ENCODE measurements around the gene ST6GALNAC3. TPM values are rescaled to one million over a fixed set of nuclear protein-coding genes. Genes with fewer than 3 reads are reported as not detected.

The ST6GALNAC3 gene
- total and polyA plus RNA-seq, 2 experiments from 2014 or later: 29.4 to 33.3 TPM

DNA sequence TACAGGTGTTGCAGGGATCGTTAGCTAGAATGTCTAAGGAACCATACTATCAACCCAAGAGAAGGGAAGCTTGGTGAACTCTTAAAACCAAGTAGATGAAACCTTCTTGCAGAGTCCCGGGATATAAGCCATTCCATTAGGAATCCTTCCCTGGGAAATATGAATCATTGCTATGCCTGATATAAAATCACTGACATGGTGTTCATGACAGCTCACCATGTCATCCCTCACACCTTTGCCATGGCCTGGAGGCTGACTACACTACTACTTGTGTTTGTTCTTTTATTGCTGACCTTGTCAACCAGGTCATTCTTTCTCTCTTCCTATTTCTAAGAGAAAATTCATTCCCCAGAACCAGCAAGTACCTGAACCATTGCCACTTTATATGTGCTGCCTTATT is 12.1 kb downstream of the ST6GALNAC3 start:
- Histone ChIP-seq H2AFZ (no peak overlapping the region), H3K36me3 (replicated peaks; ENCODE audit: insufficient read depth, low read depth) (no peaks in the 10 kb centered on the region), H3K27ac (peak overlapping the region; percentile 9), H3K4me1 (ENCODE audit: insufficient read depth) (peaks cover 37% of the 10 kb centered on the region), H3K79me2 (peaks cover 72% of the 10 kb centered on the region), H3K9me2 (replicated peaks; ENCODE audit: insufficient read depth) (no peaks in the 10 kb centered on the region), H3K4me2 (no peak overlapping the region), H3K4me3 (no peak overlapping the region), H4K20me1 (ENCODE audit: insufficient read depth, poor library complexity, severe bottlenecking) (no peaks in the 10 kb centered on the region), H3K27me3 (no peaks in the 10 kb centered on the region), H3K9me3 (ENCODE audit: low read depth) (no peaks in the 10 kb centered on the region)
- TF ChIP-seq EZH2 (IDR thresholded peaks at IDR 0.05; ENCODE audit: borderline replicate concordance) (no peak), EZH2phosphoT487 (IDR thresholded peaks at IDR 0.05; ENCODE audit: low read depth, severe bottlenecking, unreplicated experiment) (no peak)
- TF ChIP-seq, protein P1, sequence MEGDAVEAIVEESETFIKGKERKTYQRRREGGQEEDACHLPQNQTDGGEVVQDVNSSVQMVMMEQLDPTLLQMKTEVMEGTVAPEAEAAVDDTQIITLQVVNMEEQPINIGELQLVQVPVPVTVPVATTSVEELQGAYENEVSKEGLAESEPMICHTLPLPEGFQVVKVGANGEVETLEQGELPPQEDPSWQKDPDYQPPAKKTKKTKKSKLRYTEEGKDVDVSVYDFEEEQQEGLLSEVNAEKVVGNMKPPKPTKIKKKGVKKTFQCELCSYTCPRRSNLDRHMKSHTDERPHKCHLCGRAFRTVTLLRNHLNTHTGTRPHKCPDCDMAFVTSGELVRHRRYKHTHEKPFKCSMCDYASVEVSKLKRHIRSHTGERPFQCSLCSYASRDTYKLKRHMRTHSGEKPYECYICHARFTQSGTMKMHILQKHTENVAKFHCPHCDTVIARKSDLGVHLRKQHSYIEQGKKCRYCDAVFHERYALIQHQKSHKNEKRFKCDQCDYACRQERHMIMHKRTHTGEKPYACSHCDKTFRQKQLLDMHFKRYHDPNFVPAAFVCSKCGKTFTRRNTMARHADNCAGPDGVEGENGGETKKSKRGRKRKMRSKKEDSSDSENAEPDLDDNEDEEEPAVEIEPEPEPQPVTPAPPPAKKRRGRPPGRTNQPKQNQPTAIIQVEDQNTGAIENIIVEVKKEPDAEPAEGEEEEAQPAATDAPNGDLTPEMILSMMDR (IDR thresholded peaks at IDR 0.05; ENCODE audit: poor library complexity): no peak
- 86% methylated on average over 2 of the region's 2 CpGs for WGBS (ENCODE audit: low lambda C conversion rate, missing lambda C conversion rate)
- no peak for DNase-seq (ENCODE audit: low spot score)

DNA sequence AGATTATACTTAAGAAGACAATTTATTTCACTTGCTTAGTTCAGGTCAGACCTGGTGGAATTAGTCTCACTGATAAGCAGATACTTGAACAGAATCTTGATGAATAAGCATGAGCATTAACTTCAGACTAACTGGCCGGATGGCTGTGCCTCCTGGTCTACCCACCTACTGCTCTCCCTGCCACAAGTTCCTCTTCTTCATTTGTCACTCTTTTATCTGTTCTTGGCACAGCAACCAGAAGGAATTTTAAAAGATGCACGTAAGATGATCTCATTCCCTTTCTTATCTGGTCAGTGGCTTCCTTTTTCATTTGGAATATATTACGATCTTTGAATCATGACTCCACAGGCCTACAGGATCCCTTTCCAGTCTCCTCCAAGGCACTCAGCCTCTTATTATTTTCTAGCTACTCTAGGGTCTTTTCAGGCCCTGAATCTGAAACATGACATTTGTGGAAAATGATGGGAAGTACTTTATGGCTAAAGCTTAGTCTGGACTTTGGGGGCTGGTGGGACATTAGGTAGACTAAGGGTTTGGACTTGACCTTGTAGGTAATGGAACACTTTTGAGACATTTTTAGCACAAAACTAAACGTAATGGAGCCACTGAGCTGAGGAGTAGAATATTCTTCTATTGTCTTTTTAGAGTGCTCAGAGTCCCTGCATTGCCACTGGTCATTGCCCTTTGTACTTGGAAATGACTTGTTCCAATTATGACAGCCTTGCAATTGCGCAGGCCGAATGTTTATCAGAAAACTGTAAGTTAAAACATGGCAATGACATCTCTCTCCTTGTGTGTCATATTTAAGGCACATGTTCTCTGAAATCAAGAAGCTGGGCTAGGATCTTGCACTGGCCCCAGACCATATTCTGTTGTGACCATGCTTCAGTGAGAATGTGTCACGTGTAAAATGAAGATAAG is 16.0 kb downstream of the ST6GALNAC3 start:
- no peaks in the 10 kb centered on the region for H3K27me3 ChIP-seq
- H3K4me1 ChIP-seq (ENCODE audit: insufficient read depth): peaks cover 20% of the 10 kb centered on the region
- H3K27ac ChIP-seq: peak overlapping the region; percentile 52
- no peak overlapping the region for H3K4me3 ChIP-seq
- no peaks in the 10 kb centered on the region for H3K9me2 ChIP-seq (replicated peaks; ENCODE audit: insufficient read depth)
- no peak overlapping the region for H3K4me2 ChIP-seq
- WGBS (ENCODE audit: low lambda C conversion rate, missing lambda C conversion rate): 78% methylated on average over 7 of the region's 7 CpGs
- no peaks in the 10 kb centered on the region for H3K36me3 ChIP-seq (replicated peaks; ENCODE audit: insufficient read depth, low read depth)
- H4K20me1 ChIP-seq (ENCODE audit: insufficient read depth, poor library complexity, severe bottlenecking): no peaks in the 10 kb centered on the region
- peaks cover 77% of the 10 kb centered on the region for H3K79me2 ChIP-seq
- H3K9me3 ChIP-seq (ENCODE audit: low read depth): no peaks in the 10 kb centered on the region
- TF ChIP-seq EZH2 (IDR thresholded peaks at IDR 0.05; ENCODE audit: borderline replicate concordance) (no peak), EZH2phosphoT487 (IDR thresholded peaks at IDR 0.05; ENCODE audit: low read depth, severe bottlenecking, unreplicated experiment) (no peak)
- TF ChIP-seq, protein P1 (IDR thresholded peaks at IDR 0.05; ENCODE audit: poor library complexity): no peak
- no peak for DNase-seq (ENCODE audit: low spot score)
- no peak overlapping the region for H2AFZ ChIP-seq

DNA sequence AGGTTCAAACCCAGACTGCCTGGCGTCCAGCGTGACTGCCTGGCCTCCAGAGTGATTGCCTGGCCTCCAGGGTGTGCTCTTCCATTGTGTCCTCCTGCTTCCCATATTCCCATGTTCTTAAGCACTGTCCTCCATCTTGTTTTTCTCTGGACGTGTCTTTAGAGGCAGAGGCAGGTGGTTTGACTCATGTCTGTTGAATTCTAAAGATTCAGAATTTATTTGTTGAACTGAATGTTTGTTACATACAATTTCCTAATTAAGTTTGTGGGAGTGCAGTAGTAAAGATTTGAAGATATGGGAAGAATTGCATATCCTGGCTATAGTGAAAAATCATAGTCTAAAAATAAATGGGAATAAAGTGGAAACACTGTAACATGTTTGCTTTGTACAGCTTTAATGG is 18.3 kb downstream of the ST6GALNAC3 start:
- Histone ChIP-seq H3K4me2 (no peak overlapping the region), H3K27me3 (no peaks in the 10 kb centered on the region), H2AFZ (no peak overlapping the region), H4K20me1 (ENCODE audit: insufficient read depth, poor library complexity, severe bottlenecking) (no peaks in the 10 kb centered on the region), H3K9me2 (replicated peaks; ENCODE audit: insufficient read depth) (no peaks in the 10 kb centered on the region), H3K79me2 (peaks cover 66% of the 10 kb centered on the region), H3K4me1 (ENCODE audit: insufficient read depth) (peaks cover under 1% of the 10 kb centered on the region), H3K36me3 (replicated peaks; ENCODE audit: insufficient read depth, low read depth) (no peaks in the 10 kb centered on the region), H3K4me3 (no peak overlapping the region), H3K9me3 (ENCODE audit: low read depth) (no peaks in the 10 kb centered on the region), H3K27ac (no peak overlapping the region)
- DNase-seq (ENCODE audit: low spot score): no peak
- TF ChIP-seq EZH2 (IDR thresholded peaks at IDR 0.05; ENCODE audit: borderline replicate concordance) (no peak), EZH2phosphoT487 (IDR thresholded peaks at IDR 0.05; ENCODE audit: low read depth, severe bottlenecking, unreplicated experiment) (no peak)
- TF ChIP-seq, protein P1 (IDR thresholded peaks at IDR 0.05; ENCODE audit: poor library complexity): no peak
- 87% methylated on average over 3 of the region's 3 CpGs for WGBS (ENCODE audit: low lambda C conversion rate, missing lambda C conversion rate)

Data from hepatocyte (in vitro differentiated cells).